Activated CD4-positive, alpha-beta T cell treated with anti-CD3 and anti-CD28 coated beads for 1 hour (primary cell): ENCODE results near the gene ACOXL.
"Not testable (repeated sequence)": the region's sequence is repeated elsewhere in the genome, so short reads cannot be mapped to it uniquely, and the experiment has no call there.

ENCODE experiments used
- DNase-seq: peaks from one replicate; pipeline ENCODE4 v3.0.0-alpha.2; 2020

ACOXL gene

GRCh38 chr2:110832740-110833139 lies 100.4 kb downstream of the ACOXL start:
- DNase-seq, result no peak

GRCh38 chr2:110834134-110834827 lies 101.9 kb downstream of the ACOXL start:
- DNase-seq, result no peak

DNA sequence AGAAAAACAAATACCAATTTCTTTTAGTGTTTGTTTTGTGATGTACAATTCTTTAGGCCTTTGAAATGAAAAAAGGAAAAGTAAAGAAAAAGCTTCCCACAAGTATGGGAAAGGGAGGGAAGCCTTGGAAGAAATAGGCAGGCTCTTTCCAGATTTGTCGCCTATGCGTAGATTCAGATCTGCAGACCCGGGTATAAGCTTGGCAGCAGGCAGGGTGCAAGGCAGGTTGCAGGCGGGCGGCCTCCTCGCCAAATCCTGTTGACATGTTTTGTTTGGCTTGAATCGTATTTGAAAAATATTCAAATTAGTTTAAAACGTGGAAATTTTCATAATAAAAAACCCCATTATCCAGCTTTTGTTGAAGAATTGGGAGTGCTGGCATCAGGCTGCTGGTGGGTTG lies 104.3 kb downstream of the ACOXL start:
- DNase-seq, result no peak

DNA sequence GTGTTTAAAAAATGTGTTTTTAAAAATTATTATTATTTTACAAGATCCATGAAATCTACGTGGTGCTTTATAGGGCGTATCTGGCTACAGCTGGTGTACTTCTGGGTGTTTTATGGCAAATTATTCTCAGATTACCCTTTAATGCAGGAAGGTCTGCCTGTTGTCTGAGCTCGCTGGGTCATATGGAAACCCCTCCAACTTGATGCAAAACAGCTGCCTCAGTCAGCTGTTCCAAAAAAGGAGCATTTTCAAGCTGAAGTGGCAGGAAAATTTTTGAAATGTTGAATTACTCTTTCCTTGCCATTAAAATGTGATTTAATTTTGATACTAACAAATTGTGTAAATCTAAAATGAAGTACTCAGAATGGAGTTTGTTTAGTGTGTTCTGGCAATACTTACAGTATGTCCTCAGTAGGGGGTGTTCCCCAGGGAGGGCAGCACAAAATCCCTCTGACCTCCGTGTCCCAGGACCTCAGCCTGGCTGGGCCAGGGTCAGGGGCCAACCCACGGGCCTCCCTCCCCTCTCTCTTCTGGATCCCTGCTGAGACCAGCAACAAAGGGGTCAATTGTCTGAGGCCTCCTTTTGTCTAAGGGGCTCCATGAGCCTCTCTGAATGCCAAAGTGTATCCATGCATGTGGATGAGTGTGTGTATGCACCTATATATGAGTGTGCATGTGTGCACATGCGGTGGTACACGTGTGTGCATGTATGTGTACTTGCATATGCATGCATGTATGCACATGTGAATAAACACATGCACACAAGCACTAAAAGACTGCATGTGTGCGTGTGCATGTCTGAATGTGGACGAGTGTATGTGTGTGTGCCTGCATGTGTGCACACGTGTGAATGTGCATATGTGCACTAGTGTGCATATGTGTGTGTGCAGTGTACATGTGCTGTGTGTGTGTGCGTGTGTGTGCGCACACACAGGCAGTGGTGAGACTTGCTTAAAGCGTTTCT lies 105.4 kb downstream of the ACOXL start:
- DNase-seq, result no peak

DNA sequence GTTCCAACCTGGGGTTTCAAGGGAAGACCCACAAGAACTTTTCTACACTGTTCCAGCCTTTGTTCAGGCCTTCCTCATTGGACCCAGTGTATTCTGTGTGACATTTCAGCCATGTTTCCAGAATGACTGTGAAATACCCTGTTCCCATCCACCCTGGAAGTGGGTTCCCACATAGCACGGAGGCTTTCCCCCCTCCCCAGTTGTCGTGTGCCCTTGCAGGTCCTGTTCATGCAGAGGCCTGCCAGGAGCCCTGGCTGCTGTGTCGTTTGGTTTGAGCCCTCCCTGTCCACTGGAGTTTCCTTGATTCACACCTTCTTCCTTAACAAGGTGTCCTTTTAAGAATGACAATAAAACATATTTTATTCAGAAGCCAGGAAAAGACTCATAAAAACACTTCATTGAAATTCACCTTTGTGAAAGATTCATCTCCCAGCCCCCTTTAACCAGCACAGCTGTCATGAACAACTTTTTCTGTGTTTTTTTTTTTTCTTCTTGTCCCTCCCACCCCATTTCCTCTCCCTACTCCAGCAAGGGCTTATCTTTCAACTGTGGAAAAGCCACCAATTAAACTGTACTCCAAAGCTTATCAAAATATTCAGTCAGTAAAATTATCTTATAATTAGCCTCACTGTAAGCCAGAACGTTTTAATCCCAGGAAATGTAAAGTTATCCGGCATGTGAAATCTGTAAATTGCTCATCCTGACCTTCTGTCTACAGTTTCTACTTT lies 106.4 kb downstream of the ACOXL start:
- no peak for DNase-seq

- no peak for DNase-seq
Measured at GRCh38 chr2:110840508-110840907, 108.1 kb downstream of the ACOXL start.

DNA sequence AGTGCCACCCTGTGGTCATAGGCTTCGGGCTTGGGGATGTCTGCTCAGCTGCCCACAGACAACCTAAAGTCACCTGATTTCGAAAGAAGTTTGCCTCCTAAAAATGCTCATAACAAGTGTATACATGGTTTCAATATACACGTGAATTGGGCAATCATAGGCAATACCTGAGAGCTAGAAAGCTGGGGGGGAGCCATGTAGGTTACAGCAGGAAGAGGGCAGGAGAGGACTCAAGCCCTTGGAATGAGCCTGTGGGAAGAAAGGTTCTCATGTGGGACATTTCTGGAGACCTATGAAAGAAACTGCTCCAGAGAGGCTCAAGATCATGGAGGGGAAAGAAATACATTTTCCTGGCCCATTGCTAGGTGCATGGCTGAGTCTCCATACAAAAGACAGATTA lies 109.7 kb downstream of the ACOXL start:
- DNase-seq, result no peak

DNA sequence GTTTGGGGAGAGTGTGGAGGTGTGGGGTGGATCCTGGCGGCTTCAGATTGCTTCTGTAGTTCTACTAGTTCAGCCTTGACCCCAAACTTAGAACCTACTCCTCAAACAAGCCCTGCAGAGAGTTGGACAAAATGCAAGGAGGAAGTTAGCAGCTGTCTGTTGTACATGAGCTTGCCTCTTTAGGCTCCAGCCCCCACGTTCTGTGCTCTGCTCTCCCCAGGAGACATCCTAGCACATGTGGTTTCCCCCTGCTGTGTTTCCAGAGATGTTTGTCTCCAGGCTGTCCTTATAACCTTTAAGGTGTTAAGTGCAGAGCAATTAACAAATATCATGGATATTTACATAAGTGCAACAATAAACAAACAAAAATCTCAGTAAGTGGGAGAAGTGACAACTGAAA lies 111.1 kb downstream of the ACOXL start:
- DNase-seq, result no peak

DNA sequence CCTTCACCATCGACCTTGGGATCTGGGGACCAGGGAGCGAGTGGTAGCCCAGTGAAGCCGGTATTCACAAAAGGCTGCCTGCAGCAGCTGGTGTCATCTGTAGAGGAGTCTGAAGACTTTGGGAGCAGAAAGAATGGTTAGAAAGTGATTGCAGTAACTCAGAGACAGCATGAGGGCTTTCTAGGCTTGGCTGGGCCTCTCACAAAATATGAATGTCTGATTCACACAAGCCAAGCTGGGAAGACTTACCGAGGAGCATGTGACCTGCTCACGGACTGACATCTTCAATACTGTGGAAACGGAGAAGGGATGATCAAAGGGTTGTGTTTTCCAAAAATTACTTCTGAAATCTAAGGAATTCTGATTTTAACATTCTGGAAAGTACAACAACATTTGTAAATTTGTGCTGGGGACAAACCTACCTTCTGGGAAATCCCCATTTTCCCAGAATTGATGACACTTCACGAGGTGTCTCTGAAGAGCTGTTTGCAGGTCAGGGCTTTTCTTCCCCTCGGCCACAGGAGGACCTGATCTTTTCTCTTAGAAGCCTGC lies 111.7 kb downstream of the ACOXL start:
- no peak for DNase-seq

GRCh38 chr2:110847651-110848050 lies 115.3 kb downstream of the ACOXL start:
- DNase-seq, result no peak

DNA sequence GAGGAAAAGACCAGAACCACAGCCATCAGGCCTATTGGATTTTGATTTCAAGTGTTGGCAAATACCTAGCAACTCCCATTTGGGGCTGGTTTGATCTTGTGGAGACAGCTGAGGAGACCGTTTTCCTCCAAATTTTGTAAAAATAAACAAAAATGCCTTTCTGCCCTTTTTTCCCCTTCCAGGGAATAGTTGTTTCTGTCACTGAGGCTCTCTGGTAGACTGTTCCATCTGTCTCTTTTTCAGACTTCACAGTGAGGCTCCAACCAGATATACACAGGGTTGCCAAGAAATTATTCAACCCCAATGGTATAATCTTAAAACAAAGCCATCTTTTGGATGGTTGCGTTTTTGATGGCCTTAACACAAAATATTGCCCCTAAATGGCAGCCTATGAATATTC lies 115.7 kb downstream of the ACOXL start:
- no peak for DNase-seq

DNA sequence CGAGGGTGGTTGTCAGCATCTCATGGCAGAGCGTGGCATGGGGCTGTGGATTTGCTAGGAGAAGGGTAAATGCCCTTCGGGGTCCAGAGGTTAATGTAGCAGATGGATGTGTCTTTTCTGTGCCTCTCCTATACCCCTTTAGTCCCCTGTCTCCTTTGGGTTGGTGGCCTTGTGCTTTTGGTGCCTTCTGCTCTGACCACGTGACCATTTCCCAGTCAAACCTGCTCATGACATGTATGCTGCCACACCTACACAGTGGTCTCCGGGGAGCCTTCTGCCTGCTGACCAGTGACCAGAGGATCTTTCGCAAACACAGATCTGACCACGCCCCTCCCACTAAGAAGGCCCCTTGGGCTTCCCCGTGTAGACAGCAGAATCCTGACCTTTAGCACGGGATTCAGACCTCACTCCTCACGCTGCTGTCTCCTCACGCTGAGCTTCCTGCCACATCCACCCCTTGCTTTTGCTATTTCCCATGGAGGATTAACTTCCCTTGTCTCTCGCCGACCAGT lies 116.2 kb downstream of the ACOXL start:
- no peak for DNase-seq

DNA sequence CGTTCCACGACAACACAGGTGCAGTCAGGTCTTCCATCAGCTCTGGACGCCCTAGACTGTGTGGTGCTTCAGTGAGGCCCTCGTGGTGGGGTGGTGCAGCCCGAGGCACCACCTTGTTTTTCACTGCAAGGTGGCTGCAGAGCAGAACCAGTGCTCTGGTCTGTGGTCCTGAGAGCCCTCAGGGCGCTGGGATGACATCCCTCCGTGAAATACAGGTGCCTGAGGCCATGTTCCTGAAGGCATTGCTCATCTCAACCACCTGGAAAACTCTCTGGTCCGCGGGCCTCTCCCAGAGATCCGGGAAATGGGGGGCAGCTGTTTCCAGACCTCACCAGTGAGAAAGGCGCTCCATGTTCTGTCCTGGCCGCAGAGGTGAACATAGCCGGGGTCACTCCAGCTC lies 119.2 kb downstream of the ACOXL start:
- DNase-seq, result no peak

- no peak for DNase-seq
Measured at GRCh38 chr2:110852051-110852450, 119.7 kb downstream of the ACOXL start.

DNA sequence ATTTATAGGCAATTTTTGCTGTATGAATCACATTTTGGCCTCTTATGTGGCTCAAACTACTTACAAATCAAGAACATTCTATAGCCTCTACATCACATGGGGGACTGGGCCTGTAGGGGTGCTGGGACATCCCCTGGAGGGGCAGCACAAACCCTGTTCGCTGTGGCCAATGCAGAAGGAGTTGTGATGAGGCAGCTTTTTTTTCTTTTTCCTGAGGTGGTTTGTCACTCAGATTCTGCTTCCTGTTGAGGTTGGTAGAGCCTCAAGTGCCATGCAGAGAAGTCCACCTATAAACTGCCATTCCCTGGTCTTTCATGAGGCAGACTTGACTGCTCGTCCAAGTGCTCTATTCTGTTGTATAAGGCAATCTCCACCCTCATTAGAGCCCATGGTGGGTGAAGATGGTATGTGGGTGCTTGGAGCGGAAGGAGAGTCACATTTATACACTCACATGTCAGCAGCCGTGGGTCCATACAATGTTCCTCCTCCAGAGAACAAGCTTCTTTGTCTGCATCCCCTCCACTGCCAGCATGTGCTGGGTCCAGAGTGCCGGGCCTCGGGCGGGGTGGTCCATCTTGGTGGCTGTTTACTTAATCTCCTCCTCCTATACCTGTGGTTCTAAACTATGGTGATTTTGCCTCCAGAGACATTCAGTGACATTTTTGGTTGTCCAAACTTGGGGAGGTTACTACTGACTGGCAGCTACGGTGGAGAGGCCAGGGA lies 120.3 kb downstream of the ACOXL start:
- no peak for DNase-seq

- no peak for DNase-seq
Measured at GRCh38 chr2:110853516-110853915, 121.1 kb downstream of the ACOXL start.

GRCh38 chr2:110853948-110854347 lies 121.6 kb downstream of the ACOXL start:
- DNase-seq, result no peak

- DNase-seq, result no peak
Measured at GRCh38 chr2:110854355-110855081, 122.1 kb downstream of the ACOXL start.

- not testable (repeated sequence) for DNase-seq
Measured at GRCh38 chr2:110855841-110856240, 123.5 kb downstream of the ACOXL start.

DNA sequence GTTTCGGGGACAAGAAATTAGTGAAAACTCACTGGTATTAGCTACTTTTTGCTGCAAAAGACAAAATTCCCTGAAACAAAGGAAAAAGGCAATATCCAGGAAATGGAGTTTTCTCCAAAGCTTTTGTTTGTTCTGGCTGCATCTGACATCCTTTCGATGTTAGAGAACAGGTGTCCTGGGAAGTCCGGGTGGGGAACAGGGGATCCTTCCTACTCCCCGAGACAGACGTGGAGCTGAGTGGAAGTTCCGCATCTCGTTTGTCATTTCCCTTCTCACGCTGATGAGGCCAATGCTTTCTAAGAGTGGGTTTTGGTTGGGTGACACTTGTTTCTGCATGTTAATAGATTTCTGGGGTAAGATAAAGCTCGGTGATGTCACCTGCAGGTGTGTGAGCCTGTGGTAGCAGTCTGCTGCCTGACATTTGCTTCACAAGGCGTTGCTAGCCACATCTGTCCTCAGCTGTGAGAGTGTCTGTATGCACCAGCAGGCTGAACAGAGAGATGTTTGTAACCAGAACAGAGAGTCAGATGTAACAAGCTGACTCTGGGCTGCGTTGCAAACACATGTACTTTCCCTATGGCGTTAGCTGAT lies 125.9 kb downstream of the ACOXL start:
- DNase-seq, result peak; percentile 37
